LNCAP (cell line): Measurements from ENCODE around the gene ADAM23.

Experiments used
- TF ChIP-seq, protein P1 (sequence below): fragments of 450-650 bp; IDR thresholded peaks from 2 replicates; pipeline ENCODE4 v1.5.1; 2017; ENCODE audit warnings: mild to moderate bottlenecking

The ADAM23 gene

GRCh38 chr2:206420721-206421120, 22.6 kb upstream of the ADAM23 start:
- TF ChIP-seq, protein P1, sequence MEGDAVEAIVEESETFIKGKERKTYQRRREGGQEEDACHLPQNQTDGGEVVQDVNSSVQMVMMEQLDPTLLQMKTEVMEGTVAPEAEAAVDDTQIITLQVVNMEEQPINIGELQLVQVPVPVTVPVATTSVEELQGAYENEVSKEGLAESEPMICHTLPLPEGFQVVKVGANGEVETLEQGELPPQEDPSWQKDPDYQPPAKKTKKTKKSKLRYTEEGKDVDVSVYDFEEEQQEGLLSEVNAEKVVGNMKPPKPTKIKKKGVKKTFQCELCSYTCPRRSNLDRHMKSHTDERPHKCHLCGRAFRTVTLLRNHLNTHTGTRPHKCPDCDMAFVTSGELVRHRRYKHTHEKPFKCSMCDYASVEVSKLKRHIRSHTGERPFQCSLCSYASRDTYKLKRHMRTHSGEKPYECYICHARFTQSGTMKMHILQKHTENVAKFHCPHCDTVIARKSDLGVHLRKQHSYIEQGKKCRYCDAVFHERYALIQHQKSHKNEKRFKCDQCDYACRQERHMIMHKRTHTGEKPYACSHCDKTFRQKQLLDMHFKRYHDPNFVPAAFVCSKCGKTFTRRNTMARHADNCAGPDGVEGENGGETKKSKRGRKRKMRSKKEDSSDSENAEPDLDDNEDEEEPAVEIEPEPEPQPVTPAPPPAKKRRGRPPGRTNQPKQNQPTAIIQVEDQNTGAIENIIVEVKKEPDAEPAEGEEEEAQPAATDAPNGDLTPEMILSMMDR, result no peak

GRCh38 chr2:206422493-206422892, 20.8 kb upstream of the ADAM23 start:
- TF ChIP-seq, protein P1, result no peak

- TF ChIP-seq, protein P1, result no peak
Observed at GRCh38 chr2:206423147-206423546, 20.2 kb upstream of the ADAM23 start.

- TF ChIP-seq, protein P1, result no peak
Observed at GRCh38 chr2:206424134-206424533, 19.2 kb upstream of the ADAM23 start.

DNA sequence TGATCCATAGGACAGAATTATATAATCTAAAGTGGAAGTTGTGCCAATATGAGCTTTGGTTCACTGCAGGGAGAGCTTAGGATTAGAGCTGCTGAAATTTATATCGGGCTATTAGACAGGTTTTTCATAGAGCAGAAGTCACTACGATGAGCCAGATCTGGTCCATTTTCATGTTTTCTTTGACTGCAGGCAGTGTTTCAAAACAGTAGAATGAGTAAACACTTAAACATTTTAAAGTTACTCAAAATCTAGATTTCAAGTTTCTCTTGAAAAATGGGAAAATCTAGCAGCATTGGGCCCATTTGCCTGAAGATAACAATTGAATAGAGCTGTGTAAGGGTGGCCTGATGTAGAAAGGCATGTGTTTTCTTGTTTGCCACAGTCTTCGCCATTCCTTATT, 14.5 kb upstream of the ADAM23 start:
- TF ChIP-seq, protein P1, result no peak

DNA sequence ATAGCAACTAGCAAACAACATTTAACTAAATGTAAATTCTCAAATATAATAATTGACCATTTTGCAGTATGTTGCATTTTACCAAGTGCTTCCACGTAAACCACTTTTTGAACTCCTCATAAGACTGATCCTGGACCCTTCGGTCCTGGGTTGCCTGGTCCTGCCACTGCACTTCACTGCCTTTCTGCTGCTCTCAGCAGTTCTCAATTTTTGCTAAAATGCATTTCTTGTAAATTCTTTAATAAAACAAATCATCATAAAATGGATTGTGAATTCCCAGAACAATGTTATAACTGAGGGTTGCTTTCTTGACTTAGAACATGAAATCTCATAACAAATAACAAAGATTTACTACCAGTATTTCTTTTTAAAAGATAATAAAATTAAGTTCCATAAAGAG, 12.9 kb upstream of the ADAM23 start:
- TF ChIP-seq, protein P1, result no peak

GRCh38 chr2:206431439-206431838, 11.9 kb upstream of the ADAM23 start:
- TF ChIP-seq, protein P1, result no peak
